ENCODE measurements around the gene KCNA10.

KCNA10 gene

DNA sequence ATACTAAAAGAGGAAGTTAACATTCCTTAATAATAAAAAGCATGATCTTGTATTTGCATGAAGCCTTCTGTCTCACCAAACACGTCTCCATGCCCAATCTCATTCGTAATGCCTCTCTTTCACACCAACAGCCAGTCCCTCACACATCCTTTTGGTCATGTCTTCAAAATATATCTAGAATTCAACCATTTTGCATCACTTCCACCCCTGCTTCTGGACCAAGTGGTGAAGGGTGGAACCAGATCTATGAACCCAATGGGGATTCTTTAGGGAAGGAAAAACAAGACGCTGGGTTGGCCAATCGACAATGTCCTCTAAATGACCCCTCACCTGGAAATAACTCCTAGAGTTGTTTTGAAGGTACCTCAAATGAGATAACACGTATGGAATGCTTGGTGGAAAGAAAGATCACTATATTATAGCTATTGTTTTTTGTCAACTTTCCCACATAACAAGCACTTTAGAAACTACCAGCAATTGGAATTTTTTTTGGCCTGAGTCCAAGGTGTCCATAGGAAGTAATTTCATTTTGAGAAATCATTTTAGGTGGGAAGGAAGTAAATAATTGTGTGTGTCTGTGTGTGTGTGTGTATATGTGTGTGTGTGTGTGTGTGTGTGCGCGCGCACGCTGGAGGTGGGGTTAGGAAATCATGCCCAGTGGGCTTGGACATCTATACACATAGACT lies at the start of gene KCNA10:
KCNA10 (minus strand) TSS at position 51 of the 686 bp plus-strand sequence. CDS start 388 bp downstream, outside the sequence.
- H3K4me3 ChIP-seq (ENCODE audit: low read depth, low read length), result no peak within 1 kb of the TSS

GRCh38 chr1:110566836-110567235 lies 47.9 kb upstream of the KCNA10 start:
- no peak overlapping the region for H3K4me3 ChIP-seq (ENCODE audit: low read depth, low read length)

DNA sequence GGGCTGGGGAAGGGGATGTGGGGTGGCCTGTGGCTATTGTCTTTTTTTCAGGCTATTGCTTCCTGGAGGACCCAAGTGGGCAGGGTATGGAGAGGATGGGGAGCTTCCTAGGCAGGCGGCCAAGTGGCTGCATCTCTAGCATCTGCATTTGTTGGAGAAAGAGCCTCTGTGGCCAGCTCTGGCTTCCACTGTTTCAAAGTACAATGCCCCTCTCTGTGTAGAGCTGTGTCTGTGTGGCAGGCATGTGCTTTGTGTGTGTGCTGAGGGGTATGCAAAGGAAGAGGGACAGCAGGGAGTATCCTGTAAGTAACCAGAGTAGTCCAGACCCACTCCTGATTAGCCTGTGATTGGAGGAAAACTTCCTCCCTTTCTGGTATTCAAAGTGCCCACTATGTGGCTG lies 46.6 kb upstream of the KCNA10 start:
- H3K4me3 ChIP-seq (ENCODE audit: low read depth, low read length), result no peak overlapping the region

- H3K4me3 ChIP-seq (ENCODE audit: low read depth, low read length), result no peak overlapping the region
These were observed 44.1 kb upstream of the KCNA10 start for GRCh38 chr1:110563089-110563488.

GRCh38 chr1:110561596-110561995 lies 42.6 kb upstream of the KCNA10 start:
- H3K4me3 ChIP-seq (ENCODE audit: low read depth, low read length), result no peak overlapping the region

GRCh38 chr1:110559157-110559556 lies 40.2 kb upstream of the KCNA10 start:
- no peak overlapping the region for H3K4me3 ChIP-seq (ENCODE audit: low read depth, low read length)

DNA sequence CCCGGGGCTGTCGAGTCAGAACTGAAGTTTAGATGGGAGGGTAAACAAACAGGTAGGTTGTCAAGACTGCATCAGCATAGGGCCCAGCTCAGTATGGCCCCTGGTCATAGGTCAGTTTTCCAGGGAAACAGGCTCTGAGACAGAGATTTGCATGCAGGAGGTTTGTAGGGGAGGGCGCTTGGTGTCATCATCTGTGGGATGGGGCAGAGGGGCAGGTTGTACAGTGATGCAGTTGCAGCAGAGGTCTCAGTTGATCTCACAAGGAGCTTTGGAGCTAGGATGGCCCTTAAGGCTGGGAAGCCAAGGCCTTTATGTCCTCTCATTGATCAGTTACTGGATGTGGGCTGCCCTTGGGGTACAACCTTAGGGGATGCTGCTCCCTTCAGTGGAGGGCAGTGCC lies 38.5 kb upstream of the KCNA10 start:
- H3K4me3 ChIP-seq (ENCODE audit: low read depth, low read length), result no peak overlapping the region

DNA sequence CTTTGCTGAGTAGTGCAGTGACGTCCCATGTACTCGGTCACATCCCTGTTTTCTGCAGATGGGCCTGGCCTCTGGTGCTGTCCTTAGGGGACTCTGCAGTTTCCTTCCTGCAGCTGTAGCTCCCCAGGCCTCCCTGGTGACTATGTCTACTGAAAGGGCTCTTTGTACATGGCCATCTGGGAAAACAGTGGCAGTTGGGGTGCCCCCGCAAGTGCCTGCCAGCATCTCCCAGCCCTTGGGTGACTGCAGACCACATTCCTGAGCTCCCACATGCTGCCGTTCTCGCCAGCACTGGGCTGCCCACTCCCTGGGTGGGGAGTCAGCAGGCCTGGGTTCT lies 37.5 kb upstream of the KCNA10 start:
- H3K4me3 ChIP-seq (ENCODE audit: low read depth, low read length), result no peak overlapping the region

DNA sequence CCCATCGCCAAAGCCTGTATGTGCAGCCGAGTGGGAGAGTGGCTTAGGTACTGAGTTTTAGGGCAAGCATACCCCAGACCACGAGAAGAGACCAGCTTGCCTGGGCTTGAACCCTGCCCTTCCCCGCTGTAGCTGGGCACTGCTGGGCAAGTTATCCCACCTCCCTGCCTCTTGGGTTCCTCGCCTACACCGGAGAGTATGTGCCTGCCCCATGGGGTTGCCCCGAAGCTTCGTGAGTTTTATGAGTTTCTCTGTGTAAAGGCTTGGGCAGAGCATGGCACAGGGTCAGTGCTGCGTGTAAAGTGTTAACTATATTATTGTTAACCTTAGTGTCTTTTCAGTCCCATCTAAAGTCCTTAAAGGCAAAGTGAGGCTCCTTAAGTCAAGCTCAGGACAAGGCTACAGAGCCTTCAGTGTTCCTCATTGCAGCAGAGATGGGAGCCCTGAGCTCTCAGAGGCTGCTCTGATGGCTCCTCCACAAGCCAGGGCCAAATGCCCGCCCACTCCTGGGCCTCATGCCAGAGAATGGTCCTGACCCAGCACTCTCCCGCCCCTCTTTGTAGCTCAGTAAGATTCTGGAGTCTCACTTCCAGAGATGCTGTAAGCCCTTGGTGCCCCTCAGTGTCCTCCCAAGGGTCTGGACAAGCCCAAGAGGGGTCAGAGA lies 37.0 kb upstream of the KCNA10 start:
- peak overlapping the region; percentile 25 for H3K4me3 ChIP-seq (ENCODE audit: low read depth, low read length)

GRCh38 chr1:110554871-110555801 lies 36.2 kb upstream of the KCNA10 start:
- H3K4me3 ChIP-seq (ENCODE audit: low read depth, low read length), result peak overlapping the region; percentile 25

- H3K4me3 ChIP-seq (ENCODE audit: low read depth, low read length), result no peak overlapping the region
These were observed 32.4 kb upstream of the KCNA10 start for GRCh38 chr1:110551278-110551809.

DNA sequence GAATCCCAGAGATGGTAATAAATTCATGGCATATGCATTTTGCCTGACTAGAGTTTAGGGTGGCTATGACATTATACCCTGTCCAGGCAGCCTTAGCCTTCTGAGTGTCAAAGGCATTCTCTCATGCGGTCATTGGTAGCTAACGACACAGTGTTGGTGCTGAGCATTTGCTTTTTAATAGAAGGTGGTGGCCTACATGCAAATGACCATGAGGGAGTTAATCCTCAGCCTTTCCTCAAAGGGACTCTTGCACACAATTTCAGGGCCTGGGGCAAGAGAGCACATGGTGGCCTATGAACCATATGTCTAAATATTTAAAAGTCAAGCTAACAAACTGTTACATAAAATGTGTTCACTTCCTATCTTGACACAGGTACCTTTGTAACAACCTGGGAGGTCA lies 30.9 kb upstream of the KCNA10 start:
- H3K4me3 ChIP-seq (ENCODE audit: low read depth, low read length), result no peak overlapping the region

DNA sequence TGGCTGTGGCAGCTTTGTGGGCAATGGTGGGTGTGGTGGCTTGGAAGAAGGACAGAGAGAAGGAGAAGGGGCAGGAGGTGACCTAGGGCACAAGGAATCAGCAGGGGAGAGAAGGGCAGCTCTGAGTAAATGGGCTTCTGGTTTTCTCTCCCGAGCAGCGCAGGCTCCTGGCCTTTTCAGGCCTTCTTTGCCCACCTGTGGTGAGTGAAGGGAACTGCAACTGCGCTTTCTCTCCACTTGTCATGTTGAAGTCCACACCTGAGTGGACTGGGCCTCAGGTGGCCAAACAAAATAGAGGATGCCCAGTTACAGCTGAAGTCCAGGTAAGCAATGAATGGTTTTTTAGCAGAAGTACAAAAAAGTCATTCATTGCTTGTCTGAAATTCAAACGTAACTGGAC lies 29.4 kb upstream of the KCNA10 start:
- H3K4me3 ChIP-seq (ENCODE audit: low read depth, low read length), result no peak overlapping the region

DNA sequence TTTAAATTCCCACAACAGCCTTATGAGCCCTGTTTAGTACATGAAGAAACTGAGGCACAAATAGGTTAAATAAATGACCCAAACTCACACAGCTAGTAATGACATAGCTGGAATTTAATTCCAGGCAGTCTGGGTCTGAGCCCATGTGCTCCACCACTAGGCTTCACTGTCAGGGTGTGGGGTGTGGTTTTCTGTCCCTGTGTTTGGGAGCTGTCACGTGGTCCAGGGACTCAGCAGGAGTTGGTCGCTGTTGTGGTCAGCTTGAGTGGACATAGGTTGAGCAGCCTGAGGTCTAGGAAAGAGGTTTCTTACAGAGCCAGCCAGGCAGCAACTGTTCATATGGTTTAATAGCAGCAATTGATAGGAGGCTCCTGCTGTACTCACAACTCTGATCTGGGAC lies 28.0 kb upstream of the KCNA10 start:
- no peak overlapping the region for H3K4me3 ChIP-seq (ENCODE audit: low read depth, low read length)

DNA sequence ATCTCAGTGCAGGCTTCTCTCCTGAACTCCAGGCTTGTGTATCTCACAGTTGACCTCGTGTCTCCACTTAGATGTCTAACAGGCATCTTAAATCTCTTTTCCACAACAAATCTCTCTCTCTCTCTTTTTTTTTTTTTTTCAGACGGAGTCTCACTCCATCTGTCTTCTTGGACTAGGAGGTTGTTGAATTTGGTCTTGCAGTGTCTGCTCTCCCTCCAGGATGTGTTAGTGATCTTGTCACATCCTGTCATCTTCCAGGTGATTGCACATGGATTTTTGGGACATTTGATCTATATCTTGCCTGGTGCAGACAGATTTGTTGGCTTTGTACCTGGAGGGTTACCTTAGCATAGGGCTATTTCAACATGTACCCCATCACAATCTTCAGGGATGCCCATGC lies 26.5 kb upstream of the KCNA10 start:
- H3K4me3 ChIP-seq (ENCODE audit: low read depth, low read length), result no peak overlapping the region

- no peak overlapping the region for H3K4me3 ChIP-seq (ENCODE audit: low read depth, low read length)
These were observed 25.8 kb upstream of the KCNA10 start for GRCh38 chr1:110544753-110545152.

- H3K4me3 ChIP-seq (ENCODE audit: low read depth, low read length), result no peak overlapping the region
These were observed 23.8 kb upstream of the KCNA10 start for GRCh38 chr1:110542725-110543124.

DNA sequence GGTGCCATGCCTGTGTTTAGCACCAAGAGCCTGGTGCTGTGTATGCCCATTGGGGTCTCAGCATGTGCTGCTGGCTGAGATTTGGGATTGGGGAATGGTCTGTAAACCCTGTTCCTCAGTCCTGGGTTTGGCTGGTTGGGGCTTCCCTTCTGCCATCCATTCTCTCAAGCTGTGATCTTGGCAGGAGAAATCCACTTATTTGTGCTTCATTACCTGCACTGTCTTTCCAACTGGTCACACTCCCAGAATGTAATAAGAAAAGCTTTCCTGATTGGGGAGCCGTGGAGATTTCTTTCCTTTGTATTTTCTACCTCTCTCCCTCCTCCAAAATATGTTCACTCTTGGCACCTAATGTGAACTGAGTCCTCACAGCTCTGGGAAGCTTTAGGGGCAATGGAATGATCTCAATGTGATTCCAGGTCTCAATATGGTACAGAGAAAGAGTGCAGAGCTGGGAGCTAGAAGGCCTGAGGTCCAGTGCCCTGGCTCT lies 23.0 kb upstream of the KCNA10 start:
- H3K4me3 ChIP-seq (ENCODE audit: low read depth, low read length), result no peak overlapping the region

GRCh38 chr1:110540891-110541685 lies 22.1 kb upstream of the KCNA10 start:
- no peak overlapping the region for H3K4me3 ChIP-seq (ENCODE audit: low read depth, low read length)

- H3K4me3 ChIP-seq (ENCODE audit: low read depth, low read length), result no peak overlapping the region
These were observed 19.9 kb upstream of the KCNA10 start for GRCh38 chr1:110538921-110539320.

DNA sequence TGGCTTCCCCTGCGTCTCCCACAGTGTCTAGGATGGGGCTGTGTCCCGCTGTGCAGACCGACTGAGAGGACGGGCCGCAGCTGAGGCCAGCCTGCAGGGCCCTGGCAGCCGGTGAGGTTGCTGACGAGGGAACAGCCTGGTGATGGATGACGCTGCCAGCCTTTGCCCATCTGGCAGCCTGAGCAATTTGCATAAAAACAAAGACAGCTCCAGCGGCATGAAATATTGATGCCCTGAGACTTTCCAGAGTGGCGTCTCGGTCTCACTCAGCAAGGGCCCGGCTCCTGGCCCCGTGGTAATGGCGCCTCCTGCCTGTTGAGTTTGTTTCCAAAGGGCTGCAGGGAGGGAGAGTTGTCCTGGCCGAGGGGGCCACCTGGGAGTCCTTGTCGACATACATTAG lies 19.1 kb upstream of the KCNA10 start:
- H3K4me3 ChIP-seq (ENCODE audit: low read depth, low read length), result no peak overlapping the region

Measured in iPS-11a (cell line).